ENCODE data around the gene SNAPC1.

DNA sequence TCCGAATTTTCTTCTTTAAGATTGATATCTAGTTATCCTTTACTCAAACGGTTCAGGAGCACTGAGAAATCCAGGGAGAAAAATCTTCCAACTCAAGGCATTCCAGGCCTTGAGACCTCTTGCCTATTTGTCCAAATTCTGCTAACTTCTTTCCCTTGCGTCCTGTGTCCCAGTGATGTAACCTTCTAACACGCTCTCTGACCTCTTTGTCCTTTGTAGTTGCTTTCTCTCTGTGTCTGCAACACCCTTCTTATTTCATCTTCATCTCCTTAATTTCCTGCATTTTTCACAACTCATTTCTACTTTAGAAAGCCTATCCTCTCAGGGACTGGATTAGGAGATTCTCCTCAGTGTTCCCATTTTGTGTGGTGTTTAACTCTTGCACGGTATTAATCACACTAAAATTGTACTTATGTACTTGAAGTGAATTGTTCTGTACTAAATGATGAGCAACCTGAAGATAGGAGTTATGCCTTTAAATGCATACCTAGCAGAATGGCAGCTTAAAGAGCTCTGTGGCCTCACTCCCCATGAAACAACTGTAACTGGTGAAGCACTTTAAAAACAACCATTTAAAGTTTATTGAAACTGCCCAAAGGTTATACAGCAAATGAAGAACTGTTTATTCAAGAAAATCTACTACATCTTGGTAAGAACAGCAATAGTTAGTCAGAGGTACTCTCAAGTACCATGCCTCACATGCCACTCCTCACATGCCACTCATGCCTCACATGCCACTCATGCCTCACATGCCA is 7.4 kb upstream of the SNAPC1 start:
- TF ChIP-seq, protein P1, sequence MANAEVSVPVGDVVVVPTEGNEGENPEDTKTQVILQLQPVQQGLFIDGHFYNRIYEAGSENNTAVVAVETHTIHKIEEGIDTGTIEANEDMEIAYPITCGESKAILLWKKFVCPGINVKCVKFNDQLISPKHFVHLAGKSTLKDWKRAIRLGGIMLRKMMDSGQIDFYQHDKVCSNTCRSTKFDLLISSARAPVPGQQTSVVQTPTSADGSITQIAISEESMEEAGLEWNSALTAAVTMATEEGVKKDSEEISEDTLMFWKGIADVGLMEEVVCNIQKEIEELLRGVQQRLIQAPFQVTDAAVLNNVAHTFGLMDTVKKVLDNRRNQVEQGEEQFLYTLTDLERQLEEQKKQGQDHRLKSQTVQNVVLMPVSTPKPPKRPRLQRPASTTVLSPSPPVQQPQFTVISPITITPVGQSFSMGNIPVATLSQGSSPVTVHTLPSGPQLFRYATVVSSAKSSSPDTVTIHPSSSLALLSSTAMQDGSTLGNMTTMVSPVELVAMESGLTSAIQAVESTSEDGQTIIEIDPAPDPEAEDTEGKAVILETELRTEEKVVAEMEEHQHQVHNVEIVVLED (CRISPR knock-in tag; IDR thresholded peaks at IDR 0.05; ENCODE audit: borderline replicate concordance): no peak
- no peak for TF ChIP-seq ZNF337 (CRISPR knock-in tag; IDR thresholded peaks at IDR 0.05; ENCODE audit: borderline replicate concordance, low read depth)
- no peak for TF ChIP-seq BHLHE40 (IDR thresholded peaks at IDR 0.05; ENCODE audit: low read length)
- TF ChIP-seq POLR2AphosphoS5 (IDR thresholded peaks at IDR 0.05; ENCODE audit: low read depth, low read length): no peak
- TF ChIP-seq, protein P2, sequence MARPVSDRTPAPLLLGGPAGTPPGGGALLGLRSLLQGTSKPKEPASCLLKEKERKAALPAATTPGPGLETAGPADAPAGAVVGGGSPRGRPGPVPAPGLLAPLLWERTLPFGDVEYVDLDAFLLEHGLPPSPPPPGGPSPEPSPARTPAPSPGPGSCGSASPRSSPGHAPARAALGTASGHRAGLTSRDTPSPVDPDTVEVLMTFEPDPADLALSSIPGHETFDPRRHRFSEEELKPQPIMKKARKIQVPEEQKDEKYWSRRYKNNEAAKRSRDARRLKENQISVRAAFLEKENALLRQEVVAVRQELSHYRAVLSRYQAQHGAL (CRISPR knock-in tag; IDR thresholded peaks at IDR 0.05; ENCODE audit: not compliant biosample characterization): no peak
